ENCODE results near the gene SPART. TPM values are rescaled to one million over a fixed set of nuclear protein-coding genes. Genes with fewer than 3 reads are reported as not detected.
"Not testable (repeated sequence)": the region's sequence is repeated elsewhere in the genome, so short reads cannot be mapped to it uniquely, and the experiment has no call there.

The SPART gene
- total and polyA plus RNA-seq, 2 donors: 35.8 TPM

DNA sequence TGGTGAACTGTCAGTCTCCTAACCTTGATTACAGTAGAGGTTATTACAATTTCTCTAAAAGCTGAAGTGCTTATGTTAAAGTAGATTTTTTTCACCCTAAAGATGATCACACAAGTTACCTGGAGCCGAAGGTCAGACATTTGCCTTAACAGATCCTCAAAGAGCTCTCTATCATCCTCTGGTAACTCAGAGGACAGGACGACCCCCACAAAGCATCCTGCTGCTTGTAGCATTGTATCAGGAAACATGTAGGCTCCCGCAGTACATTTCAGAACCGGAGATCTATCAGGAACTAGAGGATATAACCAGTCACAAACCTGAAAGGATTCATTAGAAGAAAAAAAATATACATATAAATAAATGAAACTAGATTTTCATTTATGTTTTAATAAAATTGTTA lies 14.9 kb downstream of the SPART start:
- H3K36me3 ChIP-seq (ENCODE audit: control insufficient read depth in 2 of 2, insufficient read depth in 2 of 2, low read length in 1 of 2): peaks cover 0 to 7% of the 10 kb centered on the region in 2 donors
- no peaks in the 10 kb centered on the region for H3K4me1 ChIP-seq (ENCODE audit: control insufficient read depth in 2 of 2, insufficient read depth in 2 of 2, low read length in 2 of 2)
- H3K27ac ChIP-seq (ENCODE audit: low read depth in 1 of 2, low read length in 1 of 2): no peak overlapping the region
- H3K27me3 ChIP-seq (ENCODE audit: control insufficient read depth in 2 of 2, insufficient read depth in 1 of 2, low read length in 1 of 2): no peaks in the 10 kb centered on the region
- H3K4me3 ChIP-seq (ENCODE audit: low read length in 2 of 2): no peak overlapping the region
- H3K9me3 ChIP-seq (ENCODE audit: control insufficient read depth in 2 of 2, insufficient read depth in 1 of 2, low read length in 1 of 2): no peaks in the 10 kb centered on the region
- WGBS: 98% methylated on average over 4 of the region's 4 CpGs
- DNase-seq (ENCODE audit: low read depth in 6 of 9, low spot score in 9 of 9): no peak

DNA sequence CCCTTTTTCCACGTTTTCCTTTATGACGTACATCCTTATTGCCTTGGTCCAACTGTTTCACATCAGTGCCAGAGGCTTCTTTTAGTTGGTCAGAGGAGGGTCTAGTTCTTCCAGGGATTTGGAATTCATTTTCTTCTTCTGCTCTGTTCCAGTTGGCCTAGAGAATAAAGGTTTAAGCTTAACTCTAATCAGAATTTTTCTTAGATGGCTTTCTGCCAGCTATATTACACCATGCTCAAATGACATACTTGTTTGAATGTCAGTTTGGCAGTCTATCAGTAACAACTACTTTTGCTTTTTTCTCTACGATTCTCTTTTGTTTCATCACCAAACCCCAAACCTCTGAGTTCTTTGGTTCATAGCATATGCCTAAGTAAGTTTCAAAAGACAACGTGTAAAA lies 16.8 kb downstream of the SPART start:
- Histone ChIP-seq H3K9me3 (ENCODE audit: control insufficient read depth in 2 of 2, insufficient read depth in 1 of 2, low read length in 1 of 2) (no peaks in the 10 kb centered on the region), H3K36me3 (ENCODE audit: control insufficient read depth in 2 of 2, insufficient read depth in 2 of 2, low read length in 1 of 2) (peaks cover 0 to 7% of the 10 kb centered on the region in 2 donors), H3K4me1 (ENCODE audit: control insufficient read depth in 2 of 2, insufficient read depth in 2 of 2, low read length in 2 of 2) (no peaks in the 10 kb centered on the region), H3K27me3 (ENCODE audit: control insufficient read depth in 2 of 2, insufficient read depth in 1 of 2, low read length in 1 of 2) (no peaks in the 10 kb centered on the region), H3K27ac (ENCODE audit: low read depth in 1 of 2, low read length in 1 of 2) (no peak overlapping the region), H3K4me3 (ENCODE audit: low read length in 2 of 2) (no peak overlapping the region)
- no peak for DNase-seq (ENCODE audit: low read depth in 6 of 9, low spot score in 9 of 9)
- 92% methylated on average over 4 of the region's 4 CpGs for WGBS

DNA sequence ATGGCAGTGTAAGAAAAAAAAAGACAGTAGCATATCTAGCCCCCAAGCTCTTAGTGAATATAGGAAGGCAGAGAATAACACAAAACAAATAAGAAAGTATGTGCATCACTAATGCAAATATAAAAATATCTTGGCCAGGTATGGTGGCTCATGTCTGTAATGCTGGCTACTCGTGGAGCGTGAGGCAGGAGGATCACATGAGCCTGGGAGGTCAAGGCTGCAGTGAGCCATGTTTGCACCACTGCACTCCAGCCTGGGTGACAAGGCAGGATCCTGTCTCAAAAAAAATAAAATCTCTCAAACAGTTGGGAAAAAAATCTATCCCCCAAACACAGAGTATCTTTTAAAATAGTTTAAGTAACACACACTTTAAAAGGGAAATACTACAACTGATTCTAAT lies 17.4 kb downstream of the SPART start:
- 86% methylated on average over 2 of the region's 2 CpGs for WGBS
- no peaks in the 10 kb centered on the region for H3K27me3 ChIP-seq (ENCODE audit: control insufficient read depth in 2 of 2, insufficient read depth in 1 of 2, low read length in 1 of 2)
- H3K4me3 ChIP-seq (ENCODE audit: low read length in 2 of 2): no peak overlapping the region
- no peak overlapping the region for H3K27ac ChIP-seq (ENCODE audit: low read depth in 1 of 2, low read length in 1 of 2)
- DNase-seq (ENCODE audit: low read depth in 6 of 9, low spot score in 9 of 9): no peak
- H3K9me3 ChIP-seq (ENCODE audit: control insufficient read depth in 2 of 2, insufficient read depth in 1 of 2, low read length in 1 of 2): no peaks in the 10 kb centered on the region
- H3K4me1 ChIP-seq (ENCODE audit: control insufficient read depth in 2 of 2, insufficient read depth in 2 of 2, low read length in 2 of 2): no peaks in the 10 kb centered on the region
- H3K36me3 ChIP-seq (ENCODE audit: control insufficient read depth in 2 of 2, insufficient read depth in 2 of 2, low read length in 1 of 2): peaks cover 0 to 10% of the 10 kb centered on the region in 2 donors

DNA sequence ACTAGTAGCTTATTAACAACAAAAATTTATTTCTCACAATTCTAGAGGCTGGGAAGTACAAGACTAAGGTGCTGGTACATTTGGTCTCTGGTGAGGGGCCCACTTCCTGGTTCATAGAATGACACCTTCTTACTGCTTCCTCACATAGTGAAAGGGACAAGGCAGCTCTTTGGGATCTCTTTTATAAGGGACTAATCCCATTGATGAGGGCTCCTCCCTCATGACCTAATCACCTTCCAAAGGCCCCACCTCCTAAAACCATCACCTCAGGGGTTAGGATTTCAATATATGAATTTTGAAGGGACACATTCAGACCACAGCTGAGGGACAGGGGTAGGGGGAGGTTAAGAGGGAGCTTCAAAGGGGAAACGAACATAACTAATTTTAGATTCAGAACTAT lies 20.3 kb downstream of the SPART start:
- no peaks in the 10 kb centered on the region for H3K9me3 ChIP-seq (ENCODE audit: control insufficient read depth in 2 of 2, insufficient read depth in 1 of 2, low read length in 1 of 2)
- 97% methylated on average over 1 of the region's 1 CpG for WGBS

DNA sequence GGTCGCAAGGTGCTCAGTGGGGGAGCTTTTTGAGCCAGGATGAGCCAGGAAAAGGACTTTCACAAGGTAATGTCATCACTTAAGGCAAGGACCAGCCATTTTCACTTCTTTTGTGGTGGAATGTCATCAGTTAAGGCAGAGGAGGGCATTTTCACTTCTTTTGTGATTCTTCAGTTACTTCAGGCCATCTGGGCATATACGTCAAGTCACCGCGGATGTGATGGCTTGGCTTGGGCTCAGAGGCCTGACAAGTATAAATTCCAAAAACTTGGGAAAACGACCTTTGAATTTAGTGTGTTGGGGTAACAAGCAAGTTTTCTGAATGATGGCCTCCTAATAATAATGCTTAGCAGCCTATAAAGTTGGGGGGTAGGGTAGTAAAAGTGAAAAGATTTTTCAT lies 21.3 kb downstream of the SPART start:
- H3K36me3 ChIP-seq (ENCODE audit: control insufficient read depth in 2 of 2, insufficient read depth in 2 of 2, low read length in 1 of 2); H3K9me3 ChIP-seq (ENCODE audit: control insufficient read depth in 2 of 2, insufficient read depth in 1 of 2, low read length in 1 of 2): not testable (repeated sequence)
- 92% methylated on average over 5 of the region's 5 CpGs for WGBS

More for the DNA sequence above, 20.3 kb downstream of the SPART start:
- no peak overlapping the region for H3K27ac ChIP-seq (ENCODE audit: low read depth in 1 of 2, low read length in 1 of 2)
- H3K4me3 ChIP-seq (ENCODE audit: low read length in 2 of 2): no peak overlapping the region
- peaks cover 0 to 9% of the 10 kb centered on the region in 2 donors for H3K36me3 ChIP-seq (ENCODE audit: control insufficient read depth in 2 of 2, insufficient read depth in 2 of 2, low read length in 1 of 2)
- no peaks in the 10 kb centered on the region for H3K27me3 ChIP-seq (ENCODE audit: control insufficient read depth in 2 of 2, insufficient read depth in 1 of 2, low read length in 1 of 2)
- no peak for DNase-seq (ENCODE audit: low read depth in 6 of 9, low spot score in 9 of 9)
- H3K4me1 ChIP-seq (ENCODE audit: control insufficient read depth in 2 of 2, insufficient read depth in 2 of 2, low read length in 2 of 2): no peaks in the 10 kb centered on the region

DNA sequence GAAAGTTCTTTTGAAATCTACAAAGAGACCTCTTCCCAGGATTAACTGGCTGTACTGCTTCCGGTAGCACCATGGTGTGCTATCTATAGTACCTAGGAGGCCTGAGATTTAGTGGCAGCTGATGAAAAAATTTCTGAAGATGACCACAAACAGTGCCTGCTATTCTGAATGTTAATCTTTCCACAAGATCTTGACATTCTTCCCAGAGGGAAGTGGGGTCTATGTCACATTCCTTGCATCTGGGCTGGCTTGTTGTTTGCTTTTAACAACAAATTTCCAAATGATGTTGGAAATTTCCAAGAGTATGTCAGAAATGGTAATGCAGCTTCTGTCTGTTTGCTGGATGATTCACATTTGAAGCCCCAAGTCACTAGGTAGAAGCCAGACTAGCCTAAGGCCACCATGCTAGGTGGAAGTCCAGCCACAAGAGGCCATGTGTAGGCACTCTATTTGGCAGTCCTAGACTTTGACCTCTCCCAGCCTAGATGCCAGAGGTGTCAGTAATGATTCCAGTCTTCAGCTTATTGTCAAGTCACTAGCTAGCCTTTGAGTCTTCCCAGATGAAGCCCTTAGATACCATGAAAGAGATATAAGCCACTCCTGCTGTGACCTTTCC lies 22.1 kb downstream of the SPART start:
- DNase-seq (ENCODE audit: low read depth in 6 of 9, low spot score in 9 of 9): no peak
- Histone ChIP-seq H3K27me3 (ENCODE audit: control insufficient read depth in 2 of 2, insufficient read depth in 1 of 2, low read length in 1 of 2) (no peaks in the 10 kb centered on the region), H3K27ac (ENCODE audit: low read depth in 1 of 2, low read length in 1 of 2) (no peak overlapping the region), H3K9me3 (ENCODE audit: control insufficient read depth in 2 of 2, insufficient read depth in 1 of 2, low read length in 1 of 2) (no peaks in the 10 kb centered on the region), H3K4me3 (ENCODE audit: low read length in 2 of 2) (no peak overlapping the region), H3K36me3 (ENCODE audit: control insufficient read depth in 2 of 2, insufficient read depth in 2 of 2, low read length in 1 of 2) (peaks cover 0 to 3% of the 10 kb centered on the region in 2 donors), H3K4me1 (ENCODE audit: control insufficient read depth in 2 of 2, insufficient read depth in 2 of 2, low read length in 2 of 2) (no peaks in the 10 kb centered on the region)
- 95% methylated on average over 1 of the region's 1 CpG for WGBS

More for the DNA sequence above, 21.3 kb downstream of the SPART start:
- H3K4me3 ChIP-seq (ENCODE audit: low read length in 2 of 2); H3K4me1 ChIP-seq (ENCODE audit: control insufficient read depth in 2 of 2, insufficient read depth in 2 of 2, low read length in 2 of 2); H3K27ac ChIP-seq (ENCODE audit: low read depth in 1 of 2, low read length in 1 of 2); DNase-seq (ENCODE audit: low read depth in 6 of 9, low spot score in 9 of 9); H3K27me3 ChIP-seq (ENCODE audit: control insufficient read depth in 2 of 2, insufficient read depth in 1 of 2, low read length in 1 of 2): not testable (repeated sequence)

DNA sequence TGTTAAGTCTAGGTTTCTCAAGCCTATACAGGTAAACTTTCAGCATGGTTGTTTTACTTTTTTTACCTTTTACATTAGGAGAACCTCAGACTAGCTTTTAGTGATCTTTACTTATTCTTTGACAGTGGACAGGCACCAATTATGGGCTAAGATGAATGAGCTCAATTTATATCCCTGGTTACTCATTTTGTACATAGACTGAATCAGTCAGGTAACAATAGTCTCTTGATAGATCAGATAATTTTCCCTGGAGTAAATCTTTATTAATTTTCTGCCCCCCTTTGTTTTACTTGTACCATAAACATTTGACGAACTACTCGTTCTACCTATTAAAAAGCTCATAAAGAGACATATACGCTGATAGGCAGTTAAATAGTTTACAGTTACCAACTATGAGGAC lies 22.8 kb downstream of the SPART start:
- H3K27ac ChIP-seq (ENCODE audit: low read depth in 1 of 2, low read length in 1 of 2): no peak overlapping the region
- no peaks in the 10 kb centered on the region for H3K9me3 ChIP-seq (ENCODE audit: control insufficient read depth in 2 of 2, insufficient read depth in 1 of 2, low read length in 1 of 2)
- no peaks in the 10 kb centered on the region for H3K4me1 ChIP-seq (ENCODE audit: control insufficient read depth in 2 of 2, insufficient read depth in 2 of 2, low read length in 2 of 2)
- H3K36me3 ChIP-seq (ENCODE audit: control insufficient read depth in 2 of 2, insufficient read depth in 2 of 2, low read length in 1 of 2): peaks cover 0 to 3% of the 10 kb centered on the region in 2 donors
- H3K27me3 ChIP-seq (ENCODE audit: control insufficient read depth in 2 of 2, insufficient read depth in 1 of 2, low read length in 1 of 2): no peaks in the 10 kb centered on the region
- no peak for DNase-seq (ENCODE audit: low read depth in 6 of 9, low spot score in 9 of 9)
- 94% methylated on average over 3 of the region's 3 CpGs for WGBS
- H3K4me3 ChIP-seq (ENCODE audit: low read length in 2 of 2): no peak overlapping the region

DNA sequence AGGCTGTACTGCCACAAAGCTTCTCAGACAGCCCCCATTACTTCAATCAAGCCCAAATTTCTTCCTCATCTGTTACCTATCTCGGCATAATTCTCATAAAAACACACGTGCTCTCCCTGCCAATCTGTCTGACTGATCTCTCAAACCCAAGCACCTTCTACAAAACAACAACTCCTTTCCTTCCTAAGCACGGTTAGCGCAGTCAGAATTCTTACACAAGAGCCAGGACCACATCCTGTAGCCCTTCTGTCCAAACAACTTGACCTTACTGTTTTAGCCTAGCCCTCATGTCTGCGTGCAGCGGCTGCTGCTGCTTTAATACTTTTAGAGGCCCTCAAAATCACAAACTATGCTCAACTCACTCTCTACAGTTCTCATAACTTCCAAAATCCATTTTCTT lies 26.4 kb downstream of the SPART start:
- 54% methylated on average over 6 of the region's 6 CpGs for WGBS
- not testable (repeated sequence) for H3K36me3 ChIP-seq (ENCODE audit: control insufficient read depth in 2 of 2, insufficient read depth in 2 of 2, low read length in 1 of 2)

DNA sequence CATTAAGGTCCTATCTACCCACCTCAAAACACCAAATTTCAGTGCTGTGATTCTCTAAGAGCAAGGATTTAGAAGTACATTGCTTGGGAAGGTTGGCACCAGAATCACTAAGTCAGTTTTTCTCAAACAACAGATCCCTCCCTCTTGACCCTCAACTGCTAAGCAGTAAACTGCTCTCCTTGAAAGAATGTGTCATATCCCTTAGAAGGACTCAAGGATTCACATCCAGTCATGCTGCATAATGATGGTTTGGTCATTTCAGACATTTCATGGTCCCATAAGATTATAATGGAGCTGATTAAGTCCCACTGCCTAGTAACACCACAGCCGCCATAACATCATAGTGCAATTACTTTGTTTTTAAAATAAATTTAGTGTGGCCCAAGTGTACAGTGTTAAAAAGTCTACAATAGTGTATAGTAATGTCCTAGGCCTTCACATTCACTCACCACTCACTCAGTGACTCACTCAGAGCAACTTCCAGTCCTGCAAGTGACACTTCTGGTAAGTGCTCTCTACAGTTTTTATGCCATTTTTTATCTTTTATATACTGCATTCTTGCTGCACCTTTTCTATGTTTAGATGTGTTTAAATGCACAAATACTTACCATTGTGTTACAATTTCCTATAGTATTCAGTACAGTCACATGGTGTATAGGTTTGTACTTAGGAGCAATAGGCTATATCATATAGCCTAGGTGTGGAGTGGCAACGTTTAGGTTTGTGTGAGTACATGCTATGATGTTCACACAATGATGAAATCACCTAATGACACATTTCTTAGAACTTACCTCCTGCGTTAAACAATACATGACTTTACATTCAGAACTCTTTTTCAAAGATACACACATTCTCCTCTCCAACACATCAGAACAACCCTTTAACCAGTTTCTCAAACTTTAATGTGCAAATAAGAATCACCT lies 32.9 kb downstream of the SPART start:
- Histone ChIP-seq H3K27ac (ENCODE audit: low read depth in 1 of 2, low read length in 1 of 2) (no peak overlapping the region), H3K4me1 (ENCODE audit: control insufficient read depth in 2 of 2, insufficient read depth in 2 of 2, low read length in 2 of 2) (no peaks in the 10 kb centered on the region), H3K4me3 (ENCODE audit: low read length in 2 of 2) (no peak overlapping the region), H3K9me3 (ENCODE audit: control insufficient read depth in 2 of 2, insufficient read depth in 1 of 2, low read length in 1 of 2) (no peaks in the 10 kb centered on the region), H3K36me3 (ENCODE audit: control insufficient read depth in 2 of 2, insufficient read depth in 2 of 2, low read length in 1 of 2) (peaks cover 4 to 10% of the 10 kb centered on the region in 2 donors), H3K27me3 (ENCODE audit: control insufficient read depth in 2 of 2, insufficient read depth in 1 of 2, low read length in 1 of 2) (no peaks in the 10 kb centered on the region)
- DNase-seq (ENCODE audit: low read depth in 6 of 9, low spot score in 9 of 9): no peak
- WGBS: 94% methylated on average over 3 of the region's 3 CpGs

More for the DNA sequence above, 26.4 kb downstream of the SPART start:
- H3K4me3 ChIP-seq (ENCODE audit: low read length in 2 of 2); H3K27me3 ChIP-seq (ENCODE audit: control insufficient read depth in 2 of 2, insufficient read depth in 1 of 2, low read length in 1 of 2); DNase-seq (ENCODE audit: low read depth in 6 of 9, low spot score in 9 of 9); H3K27ac ChIP-seq (ENCODE audit: low read depth in 1 of 2, low read length in 1 of 2); H3K4me1 ChIP-seq (ENCODE audit: control insufficient read depth in 2 of 2, insufficient read depth in 2 of 2, low read length in 2 of 2); H3K9me3 ChIP-seq (ENCODE audit: control insufficient read depth in 2 of 2, insufficient read depth in 1 of 2, low read length in 1 of 2): not testable (repeated sequence)

Measured in thymus (tissue), 11 donors.